NCI-H510A treated with DMSO at 0.1 percent for 48 hours (cell line): Measurements from ENCODE around the gene WNT6.
A peak's percentile ranks its signal among the peaks of the same experiment; 100 is the strongest.

ENCODE experiments used
- DNase-seq: peaks from one replicate; lab custom pipeline; 2025; lab: John Stamatoyannopoulos, UW

WNT6 gene

DNA sequence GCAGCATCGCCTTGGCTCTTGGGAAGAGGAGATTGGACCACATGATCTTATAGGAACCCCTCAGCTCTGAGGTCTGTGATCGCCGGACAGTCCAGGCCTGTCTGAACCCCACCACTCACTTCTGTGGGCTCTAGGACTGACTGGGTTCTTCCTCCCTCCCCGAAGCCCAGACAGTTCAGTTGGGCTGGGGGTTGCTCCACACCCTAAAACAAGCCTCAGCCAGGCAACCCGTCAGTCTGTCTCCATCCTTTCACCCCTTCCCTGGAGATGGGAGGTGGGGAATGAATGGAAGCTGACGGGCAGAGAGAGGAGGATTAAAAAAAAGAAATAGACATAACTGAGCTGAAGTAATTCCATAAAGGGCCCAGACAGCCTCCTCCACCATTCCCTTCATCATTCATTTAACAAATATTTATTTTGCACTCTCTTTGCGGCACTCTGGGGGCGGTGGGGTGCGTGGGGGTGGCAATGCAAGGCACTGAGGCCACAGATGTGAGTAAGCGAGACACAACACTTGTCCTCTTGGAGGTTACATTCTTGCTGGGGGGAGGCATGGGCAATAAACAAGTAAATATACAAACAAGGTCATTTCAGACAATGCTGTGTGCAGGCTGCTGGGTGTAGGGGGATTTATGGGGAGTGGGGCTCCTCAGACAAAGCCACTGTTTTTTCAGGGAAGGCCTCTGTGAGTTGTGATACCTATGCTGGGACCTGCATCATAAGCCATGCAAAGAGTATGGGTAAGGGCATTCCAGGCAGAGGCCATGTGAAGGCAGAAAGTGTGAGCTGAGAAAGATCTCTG, 33.9 kb downstream of the WNT6 start:
- DNase-seq, result no peak

DNA sequence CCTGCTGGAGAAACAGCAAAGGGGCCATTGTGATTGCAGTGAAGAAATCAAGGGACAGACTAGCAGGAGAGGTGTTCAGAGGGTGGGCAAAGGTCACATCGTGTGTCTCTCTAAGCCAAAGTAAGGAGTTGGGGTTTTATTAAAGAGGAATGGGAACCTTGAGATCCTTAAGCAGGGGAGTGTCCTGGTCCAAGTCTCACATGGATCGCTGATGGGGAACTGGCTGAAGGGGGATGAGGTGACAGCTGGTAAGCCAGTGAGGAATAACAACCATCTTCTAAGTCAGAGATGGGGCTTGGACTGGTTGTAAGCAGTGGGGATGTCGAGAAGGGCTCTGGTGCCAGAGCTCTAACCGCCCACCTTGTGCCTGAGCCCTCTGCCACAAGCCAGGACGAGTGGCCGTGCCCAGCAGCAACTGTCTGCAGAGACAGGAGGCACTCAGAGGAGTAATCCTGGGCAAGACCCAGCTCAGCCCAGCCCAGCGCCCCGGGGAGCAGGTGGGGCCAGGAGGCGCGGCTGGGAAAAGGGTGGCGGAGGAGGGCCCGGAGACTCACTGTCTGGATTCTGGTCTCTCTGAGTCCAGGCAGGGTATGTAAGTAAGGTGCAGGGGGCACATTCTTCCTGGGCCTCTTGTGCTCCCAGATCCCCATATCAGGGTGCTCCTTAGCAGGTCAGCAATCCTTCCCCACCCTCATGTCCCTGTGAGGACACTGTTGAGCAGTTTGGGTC, 34.7 kb downstream of the WNT6 start:
- no peak for DNase-seq

DNA sequence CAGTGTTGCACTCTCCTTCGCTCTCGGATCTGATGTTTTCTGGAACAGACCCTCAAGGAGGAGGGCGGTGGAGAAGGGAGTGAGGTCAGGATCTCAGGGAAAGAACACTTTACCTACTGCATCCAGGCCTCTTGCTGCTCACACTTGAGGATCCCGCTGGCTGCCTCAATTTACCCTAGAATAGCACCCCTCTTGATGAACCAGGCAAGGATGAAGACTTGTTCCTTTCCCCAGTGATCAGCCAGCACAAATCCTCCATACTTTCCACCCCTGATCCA, 35.2 kb downstream of the WNT6 start:
- no peak for DNase-seq

DNA sequence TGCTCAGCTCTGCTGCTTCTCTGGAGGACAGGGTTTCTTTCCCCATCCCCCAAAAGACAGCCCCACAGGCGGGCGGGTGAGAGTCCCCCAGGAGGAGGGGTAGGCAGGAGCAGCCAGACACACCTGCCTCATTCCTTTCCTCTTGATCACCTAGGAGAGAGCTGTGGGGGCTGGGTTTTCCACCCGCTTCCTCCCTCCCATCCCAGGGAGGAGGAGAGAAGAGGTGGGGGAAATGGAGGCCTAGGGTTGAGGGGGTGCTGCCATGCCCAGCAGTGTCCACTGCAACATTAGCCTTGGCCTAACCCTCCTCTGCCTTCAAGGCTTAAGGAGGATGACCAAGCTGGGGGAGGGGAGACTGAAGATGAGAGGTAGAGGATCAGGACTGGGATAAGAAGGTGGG, 35.7 kb downstream of the WNT6 start:
- DNase-seq, result no peak

DNA sequence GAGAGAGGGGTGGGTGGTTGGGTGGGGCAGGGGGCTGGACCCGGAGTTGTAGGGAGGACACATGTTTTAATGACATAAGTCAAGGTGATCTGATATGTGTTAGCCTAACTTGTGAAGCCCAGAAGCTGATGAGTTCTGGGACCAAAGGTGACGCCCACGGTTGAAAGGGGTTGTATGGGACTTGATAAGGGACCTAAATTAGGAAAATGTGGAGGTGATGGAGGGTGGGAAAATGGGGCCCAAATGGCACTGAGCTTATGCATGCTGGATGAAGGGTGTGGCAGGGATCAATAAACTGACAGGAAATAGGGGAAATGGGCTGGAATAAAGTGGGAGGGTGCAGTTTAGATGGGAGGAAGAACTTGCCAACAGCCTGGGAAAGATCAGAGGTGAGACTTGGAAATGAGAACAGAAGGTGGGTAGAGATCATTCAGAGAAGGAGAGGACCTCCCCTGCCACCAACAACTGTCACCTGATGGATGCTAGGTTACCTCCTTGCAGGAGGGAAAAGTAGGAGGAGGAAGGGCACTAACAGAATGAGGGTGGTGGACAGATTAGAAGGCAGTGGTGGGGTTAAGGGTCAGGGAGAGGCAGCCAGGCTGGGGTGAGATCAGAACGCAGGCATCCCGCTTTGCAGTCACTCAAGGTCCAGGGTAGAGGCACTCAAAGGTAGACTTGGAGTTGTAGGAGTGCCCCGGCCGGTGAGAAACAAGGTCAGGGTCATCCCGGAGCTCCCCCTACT, 36.3 kb downstream of the WNT6 start:
- no peak for DNase-seq

DNA sequence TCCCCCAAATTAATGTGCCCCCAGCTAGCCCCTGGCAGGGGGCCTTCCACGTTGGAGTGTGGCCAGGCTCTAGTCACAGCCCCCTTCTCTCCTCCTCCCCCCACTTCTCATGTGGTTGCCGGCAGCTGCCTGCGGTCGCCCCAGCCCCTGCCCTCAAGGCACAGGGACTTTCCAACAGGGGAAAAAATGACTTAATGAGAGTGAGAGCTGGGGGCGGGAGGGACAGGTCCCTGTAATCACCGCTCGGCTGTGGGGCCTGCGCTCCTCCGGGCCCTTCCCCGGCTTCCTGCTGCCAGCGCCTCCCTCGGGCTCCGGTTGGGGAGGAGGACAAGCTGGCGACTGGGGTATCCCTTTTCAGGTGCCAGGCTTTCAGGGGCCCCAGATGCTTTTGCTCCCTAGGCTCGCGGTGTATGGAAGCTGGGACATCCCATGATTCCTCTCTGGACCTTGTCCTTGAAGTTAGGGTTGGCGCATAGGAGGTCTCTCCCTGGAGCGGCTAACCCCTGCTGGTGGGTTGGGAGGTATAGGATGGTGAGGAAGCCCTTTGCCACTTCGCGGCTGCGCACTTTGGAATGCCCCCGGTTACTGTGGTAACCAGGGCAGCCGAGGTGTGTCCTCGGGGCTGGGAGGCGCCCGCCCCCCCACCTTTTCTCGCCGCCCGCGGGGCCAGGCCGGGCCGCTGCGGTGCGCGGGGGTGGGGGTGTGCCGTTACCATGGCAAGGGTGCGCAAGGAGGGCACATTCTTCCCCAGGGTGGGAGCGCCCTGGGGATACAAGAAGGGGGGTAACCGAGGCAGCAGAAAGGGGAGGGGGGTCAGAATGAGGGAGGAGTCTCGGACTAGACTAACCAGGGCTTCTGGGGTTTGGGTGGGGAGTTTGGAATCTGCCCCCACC, 37.1 kb downstream of the WNT6 start:
- no peak for DNase-seq

DNA sequence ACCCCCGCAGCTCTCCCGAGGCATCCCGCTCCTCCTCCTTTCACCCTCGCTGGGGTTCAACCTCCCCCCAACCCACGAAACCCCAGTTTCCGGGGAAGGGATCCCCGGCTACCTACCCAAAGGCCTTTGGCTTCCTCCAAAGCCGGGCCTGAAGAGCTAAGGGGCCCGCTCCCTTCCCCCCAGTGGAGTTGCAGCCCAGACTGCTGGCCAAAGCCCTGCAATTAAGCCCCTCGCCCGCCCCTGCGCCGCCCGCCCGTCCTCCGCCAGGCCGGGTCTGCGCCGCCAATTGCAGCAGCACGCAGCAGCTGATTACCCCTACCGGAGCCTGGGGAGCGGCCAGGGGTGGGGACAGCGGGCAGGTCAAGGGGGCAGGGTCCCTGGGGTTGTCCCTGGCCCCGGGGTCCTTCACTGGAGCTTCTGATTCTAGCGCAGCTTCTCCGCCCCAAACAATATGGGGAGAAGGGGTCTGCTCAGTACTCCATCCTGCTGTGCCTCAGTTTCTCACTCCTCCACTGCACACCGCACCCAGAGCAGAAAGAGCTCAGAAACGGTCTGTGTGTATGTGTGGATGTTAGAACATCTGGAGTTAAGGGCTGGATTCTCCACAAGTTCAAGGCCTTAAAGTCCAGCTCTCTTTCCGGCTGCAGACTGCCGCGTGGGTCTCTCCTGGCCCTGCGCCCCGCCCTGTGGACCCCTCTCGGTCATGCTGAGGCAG, 37.9 kb downstream of the WNT6 start:
- no peak for DNase-seq

DNA sequence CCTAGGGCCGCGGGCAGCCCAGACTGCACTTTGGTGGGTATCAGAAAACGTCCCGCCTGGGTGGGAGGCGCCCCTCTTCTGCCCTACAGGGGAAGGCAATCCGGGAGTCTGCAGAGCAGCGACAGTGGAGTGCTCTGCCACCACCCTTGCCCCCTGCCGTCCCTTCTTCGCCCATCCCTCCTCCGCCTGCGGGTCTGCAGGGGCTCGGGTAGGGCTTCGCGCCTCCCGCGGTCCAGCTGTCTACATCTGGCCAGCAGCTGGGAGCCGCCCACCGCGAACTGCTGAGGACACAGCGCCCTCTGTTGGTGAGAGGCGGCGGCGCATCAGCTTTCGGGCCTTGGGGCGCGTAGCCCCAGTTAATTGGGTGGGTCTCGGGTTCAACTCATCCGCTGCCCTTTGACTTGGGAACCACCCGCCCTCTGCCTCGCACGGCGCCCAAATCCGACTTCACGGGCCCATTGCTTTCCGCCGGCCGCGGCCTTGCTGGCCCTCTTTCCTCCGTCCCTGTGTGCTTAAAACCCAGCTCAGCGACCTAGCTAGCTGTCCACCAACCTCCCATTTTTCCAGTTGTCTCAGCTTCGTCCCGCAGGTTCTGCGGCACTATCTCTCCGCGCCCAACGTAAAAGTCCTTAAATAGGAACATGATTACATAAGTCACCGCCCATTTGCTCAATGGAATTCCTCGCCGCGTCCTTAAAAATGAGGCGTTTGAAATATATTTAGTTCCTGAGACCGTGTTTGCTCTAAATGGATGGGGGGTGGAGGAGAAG, 38.7 kb downstream of the WNT6 start:
- DNase-seq, result peak; percentile 42

DNA sequence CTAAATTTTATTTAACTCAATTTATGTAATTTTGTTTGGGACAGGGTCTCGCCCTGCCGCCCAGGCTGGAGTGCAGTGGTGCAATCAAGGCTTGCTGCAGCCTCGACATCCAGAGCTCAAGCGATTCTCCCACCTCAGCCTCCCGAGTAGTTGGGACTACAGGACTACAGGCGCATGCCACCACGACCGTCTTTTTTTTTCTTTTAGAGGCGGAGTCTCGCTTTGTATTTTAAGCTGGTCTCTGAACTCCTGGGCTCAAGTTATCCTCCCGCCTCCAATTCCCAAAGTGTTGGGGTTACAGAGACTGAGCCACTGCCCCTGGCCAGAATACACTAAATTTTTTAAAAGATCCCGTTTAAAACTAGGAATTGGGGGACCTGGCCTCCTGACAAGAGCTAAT, 39.5 kb downstream of the WNT6 start:
- DNase-seq, result no peak

DNA sequence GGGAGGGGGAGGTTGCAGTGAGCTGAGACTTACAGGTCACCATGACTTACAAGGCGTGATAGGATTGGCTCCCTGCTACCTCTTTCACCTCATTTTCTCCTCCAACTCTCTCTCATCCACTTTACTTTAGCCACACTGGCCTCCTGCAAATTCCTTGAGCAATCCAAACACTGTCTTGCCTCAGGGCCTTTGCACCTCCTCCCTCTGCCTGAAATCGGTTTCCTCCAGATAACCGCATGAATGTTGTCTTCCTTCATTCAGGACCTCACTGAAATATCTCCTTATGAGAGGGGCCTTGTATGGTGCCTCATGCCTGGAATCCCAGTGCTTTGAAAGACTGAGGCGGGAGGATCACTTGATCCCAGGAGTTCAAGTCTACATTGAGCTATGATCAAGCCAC, 42.8 kb downstream of the WNT6 start:
- no peak for DNase-seq

DNA sequence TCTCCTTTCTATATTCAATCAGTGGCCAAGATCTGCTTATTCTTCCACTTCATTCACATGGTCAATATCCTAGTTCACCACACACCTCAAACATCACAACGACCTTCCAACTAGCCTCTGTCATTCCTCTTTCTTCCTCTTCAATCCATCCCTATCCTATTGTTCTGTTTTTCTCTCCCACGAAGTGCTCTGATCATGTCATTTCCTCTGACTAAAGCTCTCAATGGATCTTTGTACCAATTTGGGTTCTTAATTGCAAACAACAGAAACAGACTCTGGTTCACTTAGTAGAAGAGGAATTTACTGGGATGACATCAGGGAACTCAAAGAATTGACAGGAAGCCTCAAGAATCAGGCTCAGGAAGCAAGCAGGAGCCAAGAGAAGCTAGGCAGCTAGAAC, 44.6 kb downstream of the WNT6 start:
- DNase-seq, result no peak

DNA sequence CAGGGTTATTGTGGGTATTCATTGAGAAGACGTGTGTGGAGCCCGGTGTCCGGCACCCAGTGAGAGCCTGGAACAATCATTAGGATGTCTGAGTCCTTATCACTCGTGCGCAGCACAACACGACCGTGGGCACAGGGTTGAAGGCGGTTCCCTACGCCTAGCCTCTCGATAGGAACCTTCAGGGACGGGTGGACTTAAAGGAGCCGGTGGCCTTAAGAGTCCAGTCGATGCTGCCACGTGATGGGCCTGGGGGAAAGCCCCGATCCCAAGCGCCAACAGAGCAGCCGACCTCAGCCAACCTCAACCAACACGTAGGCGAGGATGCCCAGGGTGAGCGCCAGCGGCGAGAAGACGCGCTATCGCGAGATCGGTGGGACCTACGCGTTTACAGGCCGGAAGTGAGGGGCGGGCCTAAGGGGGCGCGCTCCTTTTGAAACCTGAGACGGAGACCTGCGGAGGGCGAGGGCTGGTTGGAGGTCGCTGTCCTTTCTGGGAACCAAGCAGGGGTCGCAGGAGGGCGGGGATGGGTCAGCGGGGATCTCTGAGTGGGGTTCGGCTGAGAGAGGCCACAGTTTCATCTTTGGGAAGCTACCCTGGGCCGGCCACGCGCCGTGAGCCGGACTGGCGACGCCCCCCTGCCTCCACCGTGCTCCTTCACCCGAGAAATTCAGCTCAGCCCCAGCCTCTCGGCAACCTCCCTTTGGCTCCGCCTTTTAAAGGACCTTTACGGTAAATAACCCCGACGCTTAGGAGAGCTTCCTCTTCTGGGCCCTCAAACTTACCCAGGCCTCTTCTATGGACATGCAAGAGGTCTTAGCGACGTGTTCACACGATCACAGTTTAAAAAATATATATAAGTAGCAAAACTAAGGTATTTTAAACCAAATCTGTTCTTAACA, 49.4 kb downstream of the WNT6 start:
- DNase-seq, result peak; percentile 93

DNA sequence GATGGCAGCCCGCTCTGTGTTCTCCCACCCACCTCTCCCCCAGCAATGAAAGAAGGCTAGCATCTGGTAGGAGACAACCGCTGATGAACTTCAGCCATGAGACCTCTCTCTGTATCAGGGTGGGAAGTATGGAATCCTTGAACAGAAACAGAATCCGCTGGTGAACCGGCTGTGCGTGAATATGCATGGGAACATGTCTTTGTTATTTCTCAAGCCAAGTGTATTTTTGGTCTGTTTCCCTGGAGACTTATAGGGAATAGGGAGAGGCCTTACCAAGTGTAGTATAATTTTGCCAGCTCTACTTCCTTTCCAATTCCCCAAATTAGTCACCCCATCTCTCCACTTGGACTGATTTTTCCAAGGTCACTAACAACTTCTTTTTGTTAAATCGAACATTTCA, 51.1 kb downstream of the WNT6 start:
- no peak for DNase-seq

DNA sequence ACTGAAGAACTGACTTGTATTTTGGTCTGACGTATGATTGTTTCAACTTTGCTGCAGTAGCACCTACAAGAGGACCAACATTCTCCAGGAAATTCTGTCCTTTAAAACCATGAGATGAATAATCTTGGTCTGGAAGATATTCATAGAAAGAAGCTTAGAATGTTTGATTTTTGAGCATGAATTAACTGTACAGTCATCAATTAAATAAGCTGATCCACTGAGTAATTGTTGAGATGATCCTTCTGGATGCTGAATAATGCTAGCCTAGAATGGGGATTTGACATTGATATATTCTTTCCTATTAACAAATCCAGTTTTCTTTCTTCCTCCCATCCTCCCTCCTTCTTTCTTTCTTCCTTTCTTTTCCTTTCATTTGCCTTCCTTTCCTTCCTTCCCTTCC, 60.9 kb downstream of the WNT6 start:
- DNase-seq, result no peak
